Nephron (organoid): ENCODE data around the gene NCOA5.
A peak's percentile ranks its signal among the peaks of the same experiment; 100 is the strongest.

Source experiments
- H3K27ac Mint-ChIP-seq, 3 experiments: 2 replicates each; pipeline ENCODE4 v1.8.0; 2020; ENCODE audit warnings: mixed read lengths in 3 of 3, mild to moderate bottlenecking in 2 of 3, moderate library complexity in 1 of 3
- H3K27me3 Mint-ChIP-seq: 2 replicates; pipeline ENCODE4 v1.8.0; 2021; ENCODE audit warnings: low read depth, mild to moderate bottlenecking, moderate library complexity, mixed read lengths
- H3K36me3 Mint-ChIP-seq: 2 replicates; pipeline ENCODE4 v1.8.0; 2020; ENCODE audit warnings: low read depth, mixed read lengths
- H3K4me1 Mint-ChIP-seq: 2 replicates; pipeline ENCODE4 v1.8.0; 2020; ENCODE audit warnings: mixed read lengths
- H3K4me3 Mint-ChIP-seq, 3 experiments: 2 replicates each; pipeline ENCODE4 v1.8.0; 2020; ENCODE audit warnings: mild to moderate bottlenecking in 3 of 3, mixed read lengths in 3 of 3, moderate library complexity in 2 of 3
- H3K9me3 Mint-ChIP-seq: 2 replicates; pipeline ENCODE4 v1.8.0; 2020; ENCODE audit warnings: mixed read lengths
- CTCF ChIP-seq, 3 experiments: fragments of 200-600 bp; sonication (generic); IDR thresholded peaks; one replicate each; pipeline ENCODE4 v1.5.0; 2021; ENCODE audit warnings: antibody characterized with exemption in 3 of 3; ENCODE audit not compliant: unreplicated experiment in 3 of 3

The NCOA5 gene

GRCh38 chr20:46133886-46134654 is 44.3 kb upstream of the NCOA5 start:
- H3K9me3 Mint-ChIP-seq: no peaks in the 10 kb centered on the region

GRCh38 chr20:46132705-46133120 is 43.0 kb upstream of the NCOA5 start:
- H3K27ac Mint-ChIP-seq: peak overlapping the region in 1 of 3 experiments; percentile 18
- H3K27me3 Mint-ChIP-seq: peaks cover 88% of the 10 kb centered on the region
- no peaks in the 10 kb centered on the region for H3K36me3 Mint-ChIP-seq
- peak; percentile 89 to 92 (median 91) for TF ChIP-seq CTCF (IDR thresholded peaks at IDR 0.05; ENCODE audit: unreplicated experiment in 3 of 3)
- no peak overlapping the region for H3K4me3 Mint-ChIP-seq
- H3K4me1 Mint-ChIP-seq: peaks cover 46% of the 10 kb centered on the region
- H3K9me3 Mint-ChIP-seq: no peaks in the 10 kb centered on the region

More at GRCh38 chr20:46133886-46134654, 44.3 kb upstream of the NCOA5 start:
- peaks cover 51% of the 10 kb centered on the region for H3K4me1 Mint-ChIP-seq
- H3K27ac Mint-ChIP-seq: no peak overlapping the region
- H3K27me3 Mint-ChIP-seq: peaks cover 84% of the 10 kb centered on the region
- no peaks in the 10 kb centered on the region for H3K36me3 Mint-ChIP-seq
- no peak for TF ChIP-seq CTCF (IDR thresholded peaks at IDR 0.05; ENCODE audit: unreplicated experiment in 3 of 3)
- H3K4me3 Mint-ChIP-seq: no peak overlapping the region

GRCh38 chr20:46131396-46131795 is 41.6 kb upstream of the NCOA5 start:
- H3K4me1 Mint-ChIP-seq: peaks cover 41% of the 10 kb centered on the region
- H3K9me3 Mint-ChIP-seq: no peaks in the 10 kb centered on the region
- no peak overlapping the region for H3K4me3 Mint-ChIP-seq
- no peaks in the 10 kb centered on the region for H3K36me3 Mint-ChIP-seq
- H3K27me3 Mint-ChIP-seq: peaks cover 80% of the 10 kb centered on the region
- no peak overlapping the region for H3K27ac Mint-ChIP-seq
- no peak for TF ChIP-seq CTCF (IDR thresholded peaks at IDR 0.05; ENCODE audit: unreplicated experiment in 3 of 3)

GRCh38 chr20:46130534-46130933 is 40.8 kb upstream of the NCOA5 start:
- H3K27ac Mint-ChIP-seq: no peak overlapping the region
- H3K9me3 Mint-ChIP-seq: no peaks in the 10 kb centered on the region
- TF ChIP-seq CTCF (IDR thresholded peaks at IDR 0.05; ENCODE audit: unreplicated experiment in 3 of 3): no peak
- peaks cover 36% of the 10 kb centered on the region for H3K4me1 Mint-ChIP-seq
- peaks cover 72% of the 10 kb centered on the region for H3K27me3 Mint-ChIP-seq
- no peak overlapping the region for H3K4me3 Mint-ChIP-seq
- no peaks in the 10 kb centered on the region for H3K36me3 Mint-ChIP-seq

- H3K27me3 Mint-ChIP-seq: peaks cover 67% of the 10 kb centered on the region
These were observed 40.3 kb upstream of the NCOA5 start for GRCh38 chr20:46129955-46130481.

More at GRCh38 chr20:46129955-46130481, 40.3 kb upstream of the NCOA5 start:
- Mint-ChIP-seq H3K36me3 (no peaks in the 10 kb centered on the region), H3K27ac (peak overlapping the region in 1 of 3 experiments; percentile 29), H3K4me3 (no peak overlapping the region), H3K4me1 (peaks cover 34% of the 10 kb centered on the region), H3K9me3 (no peaks in the 10 kb centered on the region)
- TF ChIP-seq CTCF (IDR thresholded peaks at IDR 0.05; ENCODE audit: unreplicated experiment in 3 of 3): no peak
